Smooth muscle cell (in vitro differentiated cells): ENCODE data around the gene SLC4A3. TPM values are rescaled to one million over a fixed set of nuclear protein-coding genes. Genes with fewer than 3 reads are reported as not detected.

ENCODE experiments used
- DNase-seq: peaks from one replicate; lab custom pipeline; 2025; ENCODE audit not compliant: unreplicated experiment; lab: John Stamatoyannopoulos, UW
- H2AFZ ChIP-seq: fragments of 200-600 bp; sonication (generic); 2 replicates; pipeline ENCODE4 v1.6.0; 2016; ENCODE audit warnings: antibody characterized with exemption, low read depth, mild to moderate bottlenecking
- H3F3A ChIP-seq: fragments of 200-600 bp; sonication (generic); 2 replicates; pipeline ENCODE4 v1.6.0; 2017; ENCODE audit warnings: antibody characterized with exemption, low read depth
- H3K27ac ChIP-seq: fragments of 200-600 bp; sonication (generic); 2 replicates; pipeline ENCODE4 v1.5.1; 2016; ENCODE audit warnings: low read depth, mild to moderate bottlenecking
- H3K27me3 ChIP-seq: fragments of 200-600 bp; sonication (generic); 2 replicates; pipeline ENCODE4 v1.6.1; 2016; ENCODE audit warnings: low read depth, mild to moderate bottlenecking
- H3K36me3 ChIP-seq: fragments of 200-600 bp; sonication (generic); 2 replicates; pipeline ENCODE4 v1.5.1; 2016; ENCODE audit warnings: low read depth
- H3K4me1 ChIP-seq: fragments of 200-600 bp; sonication (generic); 2 replicates; pipeline ENCODE4 v1.5.1; 2016; ENCODE audit warnings: low read depth
- H3K4me2 ChIP-seq: fragments of 200-600 bp; sonication (generic); 2 replicates; pipeline ENCODE4 v1.6.0; 2016; ENCODE audit warnings: mild to moderate bottlenecking
- H3K4me3 ChIP-seq: fragments of 200-600 bp; sonication (generic); 2 replicates; pipeline ENCODE4 v1.5.1; 2016; ENCODE audit warnings: mild to moderate bottlenecking
- H3K79me2 ChIP-seq: fragments of 200-600 bp; sonication (generic); 2 replicates; pipeline ENCODE4 v1.6.0; 2016; ENCODE audit warnings: low read depth, mild to moderate bottlenecking
- H3K9ac ChIP-seq: fragments of 200-600 bp; sonication (generic); 2 replicates; pipeline ENCODE4 v1.6.0; 2016; ENCODE audit warnings: low read depth
- H3K9me3 ChIP-seq: fragments of 200-600 bp; sonication (generic); replicated peaks from 2 replicates; pipeline ENCODE4 v1.5.1; 2016; ENCODE audit warnings: low read depth
- H4K20me1 ChIP-seq: fragments of 200-600 bp; sonication (generic); 2 replicates; pipeline ENCODE4 v1.6.0; 2016; ENCODE audit warnings: low read depth
- CTCF ChIP-seq: fragments of 200-600 bp; sonication (generic); IDR thresholded peaks from 2 replicates; pipeline ENCODE4 v1.5.1; 2017; ENCODE audit warnings: borderline replicate concordance, mild to moderate bottlenecking, antibody characterized with exemption; ENCODE audit not compliant: insufficient read depth, poor library complexity, severe bottlenecking
- WGBS: methylation state at CpG from one replicate; pipeline ENCODE4 v1.1.7; 2016; ENCODE audit warnings: low lambda C conversion rate; 5-methylcytosine and 5-hydroxymethylcytosine counted together
- polyA plus RNA-seq: library from polyadenylated mRNA; unstranded; fragments of >200 nt; fragmentation: Nextera tagmentation; extraction: Ambion mirVana; gene quantifications from 2 replicates; pipeline ENCODE4 v1.2.1, GENCODE V29; 2016
- total RNA-seq: library from RNA; depleted of rRNA; stranded (reverse); fragments of >200 nt; gene quantifications from 2 replicates; pipeline ENCODE4 v1.2.3, GENCODE V29; 2014

Gene SLC4A3
- total and polyA plus RNA-seq, 2 experiments from 2014 or later: 4.9 to 12.1 TPM

GRCh38 chr2:219661955-219662395 is 34.5 kb downstream of the SLC4A3 start:
- WGBS: 57% methylated on average over 1 of the region's 1 CpG
- no peaks in the 10 kb centered on the region for H3K79me2 ChIP-seq
- peak overlapping the region; percentile 54 for H3K4me2 ChIP-seq
- H3K4me1 ChIP-seq: peaks cover 3% of the 10 kb centered on the region
- no peak for TF ChIP-seq CTCF
- peak overlapping the region; percentile 33 for H3K9ac ChIP-seq
- no peaks in the 10 kb centered on the region for H4K20me1 ChIP-seq
- no peaks in the 10 kb centered on the region for H3K36me3 ChIP-seq
- peaks cover 6% of the 10 kb centered on the region for H3F3A ChIP-seq
- no peak for DNase-seq
- H3K27me3 ChIP-seq: no peaks in the 10 kb centered on the region
- no peak overlapping the region for H2AFZ ChIP-seq
- peak overlapping the region; percentile 86 for H3K27ac ChIP-seq
- no peak overlapping the region for H3K4me3 ChIP-seq
- H3K9me3 ChIP-seq: no peaks in the 10 kb centered on the region

GRCh38 chr2:219662566-219662965 is 35.1 kb downstream of the SLC4A3 start:
- no peak for DNase-seq
- Histone ChIP-seq H3K4me2 (peak overlapping the region; percentile 31), H3K36me3 (no peaks in the 10 kb centered on the region), H3K4me1 (peaks cover 3% of the 10 kb centered on the region), H3K79me2 (no peaks in the 10 kb centered on the region), H3K27ac (peak overlapping the region; percentile 86), H3K4me3 (no peak overlapping the region), H2AFZ (no peak overlapping the region), H3K9ac (peak overlapping the region; percentile 32), H3K9me3 (no peaks in the 10 kb centered on the region), H4K20me1 (no peaks in the 10 kb centered on the region), H3F3A (peaks cover 5% of the 10 kb centered on the region), H3K27me3 (no peaks in the 10 kb centered on the region)
- no peak for TF ChIP-seq CTCF

- no peak overlapping the region for H2AFZ ChIP-seq
- H3K79me2 ChIP-seq: no peaks in the 10 kb centered on the region
- no peak overlapping the region for H3K4me3 ChIP-seq
- no peaks in the 10 kb centered on the region for H4K20me1 ChIP-seq
- H3K9ac ChIP-seq: no peak overlapping the region
- H3K36me3 ChIP-seq: no peaks in the 10 kb centered on the region
- H3F3A ChIP-seq: no peaks in the 10 kb centered on the region
- H3K9me3 ChIP-seq: no peaks in the 10 kb centered on the region
- H3K27me3 ChIP-seq: no peaks in the 10 kb centered on the region
- no peak for DNase-seq
- peak overlapping the region; percentile 31 for H3K4me2 ChIP-seq
- H3K27ac ChIP-seq: peak overlapping the region; percentile 86
- TF ChIP-seq CTCF: no peak
- WGBS: 84% methylated on average over 11 of the region's 11 CpGs
- peaks cover 3% of the 10 kb centered on the region for H3K4me1 ChIP-seq
These were observed 35.8 kb downstream of the SLC4A3 start for GRCh38 chr2:219663116-219663762.

GRCh38 chr2:219664041-219664440 is 36.6 kb downstream of the SLC4A3 start:
- Histone ChIP-seq H3K9ac (no peak overlapping the region), H2AFZ (no peak overlapping the region), H4K20me1 (no peaks in the 10 kb centered on the region), H3K4me3 (no peak overlapping the region), H3K9me3 (no peaks in the 10 kb centered on the region), H3K4me2 (no peak overlapping the region), H3K27me3 (no peaks in the 10 kb centered on the region), H3K27ac (no peak overlapping the region), H3F3A (no peaks in the 10 kb centered on the region), H3K4me1 (no peaks in the 10 kb centered on the region), H3K79me2 (no peaks in the 10 kb centered on the region), H3K36me3 (no peaks in the 10 kb centered on the region)
- 97% methylated on average over 5 of the region's 5 CpGs for WGBS
- no peak for TF ChIP-seq CTCF
- DNase-seq: no peak
